Osteoblast (primary cell): Measurements from ENCODE around the gene KCNAB1. TPM values are rescaled to one million over a fixed set of nuclear protein-coding genes. Genes with fewer than 3 reads are reported as not detected.
A peak's percentile ranks its signal among the peaks of the same experiment; 100 is the strongest.

Experiments used
- DNase-seq: peaks from one replicate; pipeline ENCODE4 v3.0.0; 2011; ENCODE audit warnings: low spot score, mixed read lengths; ENCODE audit not compliant: insufficient read length; ENCODE audit errors: missing footprints
- H2AFZ ChIP-seq: 2 replicates; pipeline ENCODE4 v1.6.0; 2011; ENCODE audit warnings: mild to moderate bottlenecking, low read length
- H3K27ac ChIP-seq: 2 replicates; pipeline ENCODE4 v1.5.1; 2011; ENCODE audit warnings: mild to moderate bottlenecking, low read depth, low read length, moderate library complexity
- H3K27me3 ChIP-seq: 2 replicates; pipeline ENCODE4 v1.6.0; 2012; ENCODE audit warnings: mild to moderate bottlenecking, control low read depth, inconsistent platforms, low read length, moderate library complexity; ENCODE audit not compliant: insufficient read depth
- H3K36me3 ChIP-seq: 2 replicates; pipeline ENCODE4 v1.5.1; 2011; ENCODE audit warnings: mild to moderate bottlenecking, low read length, control low read depth, moderate library complexity; ENCODE audit not compliant: insufficient read depth
- H3K4me1 ChIP-seq: 2 replicates; pipeline ENCODE4 v1.5.1; 2011; ENCODE audit warnings: mild to moderate bottlenecking, low read length, control low read depth, moderate library complexity; ENCODE audit not compliant: insufficient read depth
- H3K4me2 ChIP-seq: 2 replicates; pipeline ENCODE4 v1.6.0; 2011; ENCODE audit warnings: mild to moderate bottlenecking, low read length; ENCODE audit not compliant: insufficient read depth
- H3K4me3 ChIP-seq: fragments of 200-600 bp; sonication (generic); 3 replicates; pipeline ENCODE4 v1.5.1; 2012; ENCODE audit warnings: mild to moderate bottlenecking, low read length, inconsistent platforms; ENCODE audit not compliant: insufficient read depth
- H3K79me2 ChIP-seq: 2 replicates; pipeline ENCODE4 v1.6.0; 2012; ENCODE audit warnings: mild to moderate bottlenecking, low read length, control low read depth, inconsistent platforms; ENCODE audit not compliant: insufficient read depth
- H3K9me3 ChIP-seq: 2 replicates; pipeline ENCODE4 v1.5.1; 2011; ENCODE audit warnings: low read depth, low read length, control low read depth
- H4K20me1 ChIP-seq: 2 replicates; pipeline ENCODE4 v1.6.0; 2012; ENCODE audit warnings: mild to moderate bottlenecking, low read length, control low read depth; ENCODE audit not compliant: insufficient read depth
- CTCF ChIP-seq: IDR thresholded peaks from 2 replicates; pipeline ENCODE4 v1.5.1; 2011; ENCODE audit warnings: mild to moderate bottlenecking, low read depth, low read length, moderate library complexity; ENCODE audit errors: extremely low read depth
- total RNA-seq: library from RNA; depleted of rRNA; stranded (reverse); fragments of >200 nt; gene quantifications from 2 replicates; pipeline ENCODE4 v1.2.3, GENCODE V29; 2012

Gene KCNAB1
- total RNA-seq, 1 donor: 0.36 TPM

- Histone ChIP-seq H3K27me3 (no peaks in the 10 kb centered on the region), H4K20me1 (no peaks in the 10 kb centered on the region), H3K79me2 (no peaks in the 10 kb centered on the region), H2AFZ (no peak overlapping the region), H3K36me3 (no peaks in the 10 kb centered on the region), H3K4me2 (no peak overlapping the region), H3K4me3 (no peak overlapping the region), H3K27ac (no peak overlapping the region), H3K4me1 (peaks cover 3% of the 10 kb centered on the region), H3K9me3 (no peaks in the 10 kb centered on the region)
- no peak for TF ChIP-seq CTCF
- no peak for DNase-seq
Observed at GRCh38 chr3:156298938-156299337, 178.6 kb downstream of the KCNAB1 start.

GRCh38 chr3:156299569-156299968 is 179.2 kb downstream of the KCNAB1 start:
- H2AFZ ChIP-seq: no peak overlapping the region
- H3K27ac ChIP-seq: no peak overlapping the region
- DNase-seq: no peak
- H3K4me2 ChIP-seq: no peak overlapping the region
- no peaks in the 10 kb centered on the region for H3K27me3 ChIP-seq
- H3K4me1 ChIP-seq: peaks cover 9% of the 10 kb centered on the region
- H3K79me2 ChIP-seq: no peaks in the 10 kb centered on the region
- TF ChIP-seq CTCF: no peak
- no peaks in the 10 kb centered on the region for H3K9me3 ChIP-seq
- no peak overlapping the region for H3K4me3 ChIP-seq
- H3K36me3 ChIP-seq: no peaks in the 10 kb centered on the region
- H4K20me1 ChIP-seq: no peaks in the 10 kb centered on the region

GRCh38 chr3:156300371-156300770 is 180.0 kb downstream of the KCNAB1 start:
- Histone ChIP-seq H3K4me3 (no peak overlapping the region), H3K79me2 (no peaks in the 10 kb centered on the region), H3K9me3 (no peaks in the 10 kb centered on the region), H3K27ac (no peak overlapping the region), H3K4me2 (no peak overlapping the region), H4K20me1 (no peaks in the 10 kb centered on the region), H3K4me1 (peaks cover 12% of the 10 kb centered on the region), H3K27me3 (no peaks in the 10 kb centered on the region), H2AFZ (no peak overlapping the region), H3K36me3 (no peaks in the 10 kb centered on the region)
- TF ChIP-seq CTCF: no peak
- no peak for DNase-seq

- H3K4me3 ChIP-seq: peak overlapping the region; percentile 40
- H3K36me3 ChIP-seq: no peaks in the 10 kb centered on the region
- no peak overlapping the region for H3K27ac ChIP-seq
- no peaks in the 10 kb centered on the region for H4K20me1 ChIP-seq
- H2AFZ ChIP-seq: peak overlapping the region; percentile 73
- TF ChIP-seq CTCF: no peak
- peak overlapping the region; percentile 59 for H3K4me2 ChIP-seq
- no peak for DNase-seq
- H3K79me2 ChIP-seq: no peaks in the 10 kb centered on the region
- peaks cover 12% of the 10 kb centered on the region for H3K4me1 ChIP-seq
- H3K27me3 ChIP-seq: no peaks in the 10 kb centered on the region
- no peaks in the 10 kb centered on the region for H3K9me3 ChIP-seq
Observed at GRCh38 chr3:156300929-156301840, 180.8 kb downstream of the KCNAB1 start.
